CD4-positive, alpha-beta T cell treated with Interleukin-6 for 4 hours (primary cell): ENCODE results near the gene NBEAL2.

Experiments used
- DNase-seq: peaks from one replicate; pipeline ENCODE4 v3.0.0-alpha.2; 2020; ENCODE audit warnings: mixed read lengths

The NBEAL2 gene

GRCh38 chr3:46978985-46979944, at the start of gene NBEAL2:
NBEAL2 (plus strand) TSS chr3:46979666; CDS start chr3:46979862, 196 bp downstream.
- peak; percentile 99 for DNase-seq

- no peak for DNase-seq
These were observed 49.1 kb upstream of the NBEAL2 start for GRCh38 chr3:46930166-46930944.

GRCh38 chr3:46930945-46931403, 48.5 kb upstream of the NBEAL2 start:
- no peak for DNase-seq

GRCh38 chr3:46931631-46932331, 47.7 kb upstream of the NBEAL2 start:
- DNase-seq, result no peak

- DNase-seq, result no peak
These were observed 46.8 kb upstream of the NBEAL2 start for GRCh38 chr3:46932455-46933225.

GRCh38 chr3:46933261-46933660, 46.2 kb upstream of the NBEAL2 start:
- DNase-seq, result no peak

- no peak for DNase-seq
These were observed 45.4 kb upstream of the NBEAL2 start for GRCh38 chr3:46934072-46934471.

- no peak for DNase-seq
These were observed 44.8 kb upstream of the NBEAL2 start for GRCh38 chr3:46934498-46935167.

- DNase-seq, result peak; percentile 22
These were observed 44.2 kb upstream of the NBEAL2 start for GRCh38 chr3:46935168-46935858.

- no peak for DNase-seq
These were observed 43.4 kb upstream of the NBEAL2 start for GRCh38 chr3:46935989-46936558.

GRCh38 chr3:46936733-46937250, 42.7 kb upstream of the NBEAL2 start:
- no peak for DNase-seq

GRCh38 chr3:46938118-46938517, 41.3 kb upstream of the NBEAL2 start:
- DNase-seq, result no peak

- DNase-seq, result no peak
These were observed 39.7 kb upstream of the NBEAL2 start for GRCh38 chr3:46939578-46940445.

- no peak for DNase-seq
These were observed 37.4 kb upstream of the NBEAL2 start for GRCh38 chr3:46942076-46942475.

GRCh38 chr3:46942481-46943236, 36.8 kb upstream of the NBEAL2 start:
- DNase-seq, result no peak

- DNase-seq, result no peak
These were observed 36.0 kb upstream of the NBEAL2 start for GRCh38 chr3:46943237-46944187.

- DNase-seq, result no peak
These were observed 35.3 kb upstream of the NBEAL2 start for GRCh38 chr3:46944191-46944590.
